ENCODE results near the gene ADCY4.

The ADCY4 gene

GRCh38 chr14:24322672-24323071, 12.2 kb downstream of the ADCY4 start:
- DNase-seq (ENCODE audit: low read depth, low spot score): no peak
- ChIA-PET POLR2A (no interaction called here), CTCF (interaction anchor here (1.0 to 37.5 kb wide), 5 partner anchors 10 to 105 kb away, joined by 3 to 1633 read pairs (median 114); partner anchors contain the start of genes ADCY4, CBLN3, CIDEB and DHRS1)
- no peak overlapping the region for H3K4me3 ChIP-seq (ENCODE audit: low read depth, low read length)
- no peak for TF ChIP-seq CTCF (IDR thresholded peaks at IDR 0.05; ENCODE audit: insufficient read depth, low read length, missing control alignments)

GRCh38 chr14:24321212-24321975, 13.5 kb downstream of the ADCY4 start:
- CTCF ChIA-PET: interaction anchor here (0.7 to 37.5 kb wide), 8 partner anchors 11 to 106 kb away, joined by 3 to 1633 read pairs (median 3); partner anchors contain the start of genes ADCY4, CBLN3, CIDEB and DHRS1

GRCh38 chr14:24317141-24317928, 17.5 kb downstream of the ADCY4 start:
- POLR2A ChIA-PET: interaction anchor here (1.6 kb wide), 1 partner anchor 120 kb away, joined by 5 read pairs; no protein-coding TSS in a partner anchor
- CTCF ChIA-PET: interaction anchor here (0.8 to 37.5 kb wide), 9 partner anchors 8 to 226 kb away, joined by 3 to 1633 read pairs (median 6); partner anchors contain the start of genes ADCY4, CBLN3, CIDEB and DHRS1
- DNase-seq (ENCODE audit: low read depth, low spot score): no peak

More at GRCh38 chr14:24321212-24321975, 13.5 kb downstream of the ADCY4 start:
- H3K4me3 ChIP-seq (ENCODE audit: low read depth, low read length): no peak overlapping the region
- POLR2A ChIA-PET: no interaction called here
- no peak for TF ChIP-seq CTCF (IDR thresholded peaks at IDR 0.05; ENCODE audit: insufficient read depth, low read length, missing control alignments)
- DNase-seq (ENCODE audit: low read depth, low spot score): no peak

DNA sequence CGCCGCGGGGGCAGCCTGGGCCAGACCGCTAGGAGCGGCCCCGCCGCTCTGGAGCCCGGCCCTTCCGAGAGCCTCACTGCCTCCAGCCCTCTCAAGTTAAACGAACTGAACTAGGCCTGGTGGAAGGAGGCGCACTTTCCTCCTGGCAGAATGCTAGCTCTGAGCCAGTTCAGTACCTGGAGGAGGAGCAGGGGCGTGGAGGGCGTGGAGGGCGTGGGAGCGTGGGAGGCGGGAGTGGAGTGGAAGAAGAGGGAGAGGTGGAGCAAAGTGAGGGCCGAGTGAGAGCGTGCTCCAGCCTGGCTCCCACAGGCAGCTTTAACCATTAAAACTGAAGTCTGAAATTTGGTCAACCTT, 18.3 kb downstream of the ADCY4 start:
- no peak for TF ChIP-seq CTCF (IDR thresholded peaks at IDR 0.05; ENCODE audit: insufficient read depth, low read length, missing control alignments)
- DNase-seq (ENCODE audit: low read depth, low spot score): no peak
- H3K4me3 ChIP-seq (ENCODE audit: low read depth, low read length): no peak overlapping the region
- CTCF ChIA-PET: interaction anchor here (0.8 to 37.5 kb wide), 7 partner anchors 8 to 225 kb away, joined by 3 to 1633 read pairs (median 6); partner anchors contain the start of genes ADCY4, CBLN3, CIDEB and DHRS1
- POLR2A ChIA-PET: no interaction called here

More at GRCh38 chr14:24317141-24317928, 17.5 kb downstream of the ADCY4 start:
- TF ChIP-seq CTCF (IDR thresholded peaks at IDR 0.05; ENCODE audit: insufficient read depth, low read length, missing control alignments): no peak
- H3K4me3 ChIP-seq (ENCODE audit: low read depth, low read length): no peak overlapping the region

DNA sequence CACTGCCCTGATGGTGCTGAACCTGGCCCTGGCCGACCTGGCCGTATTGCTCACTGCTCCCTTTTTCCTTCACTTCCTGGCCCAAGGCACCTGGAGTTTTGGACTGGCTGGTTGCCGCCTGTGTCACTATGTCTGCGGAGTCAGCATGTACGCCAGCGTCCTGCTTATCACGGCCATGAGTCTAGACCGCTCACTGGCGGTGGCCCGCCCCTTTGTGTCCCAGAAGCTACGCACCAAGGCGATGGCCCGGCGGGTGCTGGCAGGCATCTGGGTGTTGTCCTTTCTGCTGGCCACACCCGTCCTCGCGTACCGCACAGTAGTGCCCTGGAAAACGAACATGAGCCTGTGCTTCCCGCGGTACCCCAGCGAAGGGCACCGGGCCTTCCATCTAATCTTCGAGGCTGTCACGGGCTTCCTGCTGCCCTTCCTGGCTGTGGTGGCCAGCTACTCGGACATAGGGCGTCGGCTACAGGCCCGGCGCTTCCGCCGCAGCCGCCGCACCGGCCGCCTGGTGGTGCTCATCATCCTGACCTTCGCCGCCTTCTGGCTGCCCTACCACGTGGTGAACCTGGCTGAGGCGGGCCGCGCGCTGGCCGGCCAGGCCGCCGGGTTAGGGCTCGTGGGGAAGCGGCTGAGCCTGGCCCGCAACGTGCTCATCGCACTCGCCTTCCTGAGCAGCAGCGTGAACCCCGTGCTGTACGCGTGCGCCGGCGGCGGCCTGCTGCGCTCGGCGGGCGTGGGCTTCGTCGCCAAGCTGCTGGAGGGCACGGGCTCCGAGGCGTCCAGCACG, 18.9 kb downstream of the ADCY4 start:
- ChIA-PET POLR2A (no interaction called here), CTCF (interaction anchor here (1.1 to 37.5 kb wide), 6 partner anchors 9 to 111 kb away, joined by 3 to 1633 read pairs (median 60); partner anchors contain the start of genes ADCY4, CBLN3, CIDEB and DHRS1)
- no peak for DNase-seq (ENCODE audit: low read depth, low spot score)
- peak; percentile 10 for TF ChIP-seq CTCF (IDR thresholded peaks at IDR 0.05; ENCODE audit: insufficient read depth, low read length, missing control alignments)
- H3K4me3 ChIP-seq (ENCODE audit: low read depth, low read length): no peak overlapping the region

Measured in AG04449 (cell line).